Type B pancreatic cell (in vitro differentiated cells): ENCODE data around the gene DPAGT1. TPM values are rescaled to one million over a fixed set of nuclear protein-coding genes. Genes with fewer than 3 reads are reported as not detected.

Experiments used
- DNase-seq: peaks from one replicate; pipeline ENCODE4 v3.0.0; 2021; ENCODE audit warnings: mixed read lengths; ENCODE audit not compliant: unreplicated experiment; ENCODE audit errors: extremely low spot score
- H3K27ac Mint-ChIP-seq: 2 replicates; pipeline ENCODE4 v1.8.0; 2021; ENCODE audit warnings: mild to moderate bottlenecking, mixed read lengths
- H3K27me3 Mint-ChIP-seq: 2 replicates; pipeline ENCODE4 v1.8.0; 2021; ENCODE audit warnings: mixed read lengths
- H3K36me3 Mint-ChIP-seq: 2 replicates; pipeline ENCODE4 v1.8.0; 2021; ENCODE audit warnings: mixed read lengths
- H3K4me1 Mint-ChIP-seq: one replicate; pipeline ENCODE4 v1.8.0; 2021; ENCODE audit warnings: mixed read lengths; ENCODE audit not compliant: unreplicated experiment
- H3K4me3 Mint-ChIP-seq: 2 replicates; pipeline ENCODE4 v1.8.0; 2021; ENCODE audit warnings: mild to moderate bottlenecking, mixed read lengths
- H3K9me3 Mint-ChIP-seq: 2 replicates; pipeline ENCODE4 v1.8.0; 2021; ENCODE audit warnings: mixed read lengths
- CTCF ChIP-seq: fragments of 200-600 bp; sonication (generic); conservative IDR thresholded peaks from 2 replicates; pipeline ENCODE4 v1.5.0; 2021; ENCODE audit warnings: antibody characterized with exemption, mild to moderate bottlenecking
- total RNA-seq: library from RNA; stranded (reverse); gene quantifications from 2 replicates; pipeline ENCODE4 v1.2.1, GENCODE V29; 2021; ENCODE audit warnings: low replicate concordance

Gene DPAGT1
- total RNA-seq, 1 donor from 2014 or later: 62.1 TPM

GRCh38 chr11:119109843-119110242 is 8.2 kb upstream of the DPAGT1 start:
- H3K9me3 Mint-ChIP-seq: no peaks in the 10 kb centered on the region
- H3K4me1 Mint-ChIP-seq: peaks cover 22% of the 10 kb centered on the region
- peak overlapping the region; percentile 89 for H3K4me3 Mint-ChIP-seq
- H3K27ac Mint-ChIP-seq: no peak overlapping the region
- TF ChIP-seq CTCF: no peak
- DNase-seq: no peak
- no peaks in the 10 kb centered on the region for H3K27me3 Mint-ChIP-seq
- H3K36me3 Mint-ChIP-seq: peaks cover 4% of the 10 kb centered on the region

- DNase-seq: no peak
- Mint-ChIP-seq H3K4me3 (peak overlapping the region; percentile 89), H3K4me1 (peaks cover 27% of the 10 kb centered on the region), H3K9me3 (no peaks in the 10 kb centered on the region), H3K27me3 (no peaks in the 10 kb centered on the region), H3K27ac (peak overlapping the region; percentile 92), H3K36me3 (peaks cover 4% of the 10 kb centered on the region)
- TF ChIP-seq CTCF: no peak
Measured at GRCh38 chr11:119108857-119109221, 7.2 kb upstream of the DPAGT1 start.

GRCh38 chr11:119108146-119108856 is 6.6 kb upstream of the DPAGT1 start:
- peak overlapping the region; percentile 92 for H3K27ac Mint-ChIP-seq
- DNase-seq: no peak

GRCh38 chr11:119107538-119108145 is 6.0 kb upstream of the DPAGT1 start:
- TF ChIP-seq CTCF: no peak
- H3K27ac Mint-ChIP-seq: peak overlapping the region; percentile 92
- no peaks in the 10 kb centered on the region for H3K27me3 Mint-ChIP-seq
- H3K9me3 Mint-ChIP-seq: no peaks in the 10 kb centered on the region
- peaks cover 29% of the 10 kb centered on the region for H3K4me1 Mint-ChIP-seq
- H3K4me3 Mint-ChIP-seq: peak overlapping the region; percentile 89
- no peak for DNase-seq
- H3K36me3 Mint-ChIP-seq: peaks cover 4% of the 10 kb centered on the region

More at GRCh38 chr11:119108146-119108856, 6.6 kb upstream of the DPAGT1 start:
- H3K9me3 Mint-ChIP-seq: no peaks in the 10 kb centered on the region
- no peak for TF ChIP-seq CTCF
- peak overlapping the region; percentile 89 for H3K4me3 Mint-ChIP-seq
- H3K4me1 Mint-ChIP-seq: peaks cover 29% of the 10 kb centered on the region
- H3K27me3 Mint-ChIP-seq: no peaks in the 10 kb centered on the region
- H3K36me3 Mint-ChIP-seq: peaks cover 4% of the 10 kb centered on the region

GRCh38 chr11:119106564-119107537 is 5.2 kb upstream of the DPAGT1 start, which contains the start of gene C2CD2L:
C2CD2L (plus strand) TSS chr11:119107344; CDS start chr11:119107742, 398 bp downstream.
- Mint-ChIP-seq H3K9me3 (no peaks in the 10 kb centered on the region), H3K36me3 (peaks cover 3% of the 10 kb centered on the region), H3K27me3 (no peaks in the 10 kb centered on the region), H3K4me1 (peaks cover 34% of the 10 kb centered on the region), H3K4me3 (peak within 1 kb of the TSS; percentile 91), H3K27ac (peak within 1 kb of the TSS; percentile 92)
- DNase-seq: peak; percentile 87
- TF ChIP-seq CTCF: no peak
